KMS-11 (cell line): ENCODE data around the gene SRSF4.

Source experiments
- H2AFZ ChIP-seq: fragments of 200-600 bp; sonication (generic); 2 replicates; pipeline ENCODE4 v1.6.1; 2016; ENCODE audit warnings: antibody characterized with exemption, mixed run types, low read depth
- H3K27ac ChIP-seq: fragments of 200-600 bp; sonication (generic); 2 replicates; pipeline ENCODE4 v1.6.1; 2016; ENCODE audit warnings: mild to moderate bottlenecking, mixed run types
- H3K27me3 ChIP-seq: fragments of 200-600 bp; sonication (generic); 2 replicates; pipeline ENCODE4 v1.6.1; 2017; ENCODE audit warnings: mild to moderate bottlenecking, low read depth, mixed run types, moderate library complexity; ENCODE audit not compliant: insufficient read depth
- H3K36me3 ChIP-seq: fragments of 200-600 bp; sonication (generic); 2 replicates; pipeline ENCODE4 v1.6.1; 2017; ENCODE audit warnings: mild to moderate bottlenecking, mixed run types; ENCODE audit not compliant: insufficient read depth
- H3K4me1 ChIP-seq: fragments of 200-600 bp; sonication (generic); 2 replicates; pipeline ENCODE4 v1.6.1; 2016; ENCODE audit warnings: mild to moderate bottlenecking, low read depth, mixed run types; ENCODE audit not compliant: poor library complexity, severe bottlenecking
- H3K4me2 ChIP-seq: fragments of 200-600 bp; sonication (generic); 2 replicates; pipeline ENCODE4 v1.7.0; 2016; ENCODE audit warnings: mild to moderate bottlenecking, mixed run types
- H3K4me3 ChIP-seq: fragments of 200-600 bp; sonication (generic); IDR thresholded peaks from 2 replicates; pipeline ENCODE4 v1.6.1; 2017; ENCODE audit warnings: low read depth, low read length, mixed read lengths; ENCODE audit not compliant: insufficient read depth
- H3K79me2 ChIP-seq: fragments of 200-600 bp; sonication (generic); 2 replicates; pipeline ENCODE4 v1.6.1; 2016; ENCODE audit warnings: low read depth, mixed run types; ENCODE audit not compliant: insufficient read depth
- H3K9ac ChIP-seq: fragments of 200-600 bp; sonication (generic); 2 replicates; pipeline ENCODE4 v1.6.1; 2016; ENCODE audit warnings: mild to moderate bottlenecking, mixed run types
- H4K20me1 ChIP-seq: fragments of 200-600 bp; sonication (generic); 2 replicates; pipeline ENCODE4 v1.6.1; 2016; ENCODE audit warnings: mild to moderate bottlenecking, mixed run types; ENCODE audit not compliant: insufficient read depth
- CTCF ChIP-seq: fragments of 200-600 bp; sonication (generic); conservative IDR thresholded peaks from 2 replicates; pipeline ENCODE4 v1.6.1; 2017; ENCODE audit warnings: low read depth, mild to moderate bottlenecking, antibody characterized with exemption, low read length, moderate library complexity, mixed read lengths

SRSF4 gene

GRCh38 chr1:29221296-29221695 lies 39.6 kb upstream of the SRSF4 start:
- TF ChIP-seq CTCF: no peak
- H3K27ac ChIP-seq: no peak overlapping the region
- no peaks in the 10 kb centered on the region for H3K27me3 ChIP-seq
- peaks cover 46% of the 10 kb centered on the region for H3K4me1 ChIP-seq
- H4K20me1 ChIP-seq: no peaks in the 10 kb centered on the region
- H2AFZ ChIP-seq: no peak overlapping the region
- H3K9ac ChIP-seq: no peak overlapping the region
- no peaks in the 10 kb centered on the region for H3K79me2 ChIP-seq
- no peak overlapping the region for H3K4me2 ChIP-seq
- H3K4me3 ChIP-seq: no peak overlapping the region
- no peaks in the 10 kb centered on the region for H3K36me3 ChIP-seq

GRCh38 chr1:29218223-29218622 lies 36.5 kb upstream of the SRSF4 start:
- TF ChIP-seq CTCF: no peak
- Histone ChIP-seq H3K9ac (no peak overlapping the region), H3K79me2 (no peaks in the 10 kb centered on the region), H3K27ac (peak overlapping the region; percentile 97), H2AFZ (no peak overlapping the region), H3K36me3 (no peaks in the 10 kb centered on the region), H3K4me1 (peaks cover 56% of the 10 kb centered on the region), H3K4me2 (peak overlapping the region; percentile 57), H4K20me1 (no peaks in the 10 kb centered on the region), H3K4me3 (no peak overlapping the region), H3K27me3 (no peaks in the 10 kb centered on the region)

GRCh38 chr1:29217633-29218032 lies 35.9 kb upstream of the SRSF4 start:
- Histone ChIP-seq H3K4me1 (peaks cover 56% of the 10 kb centered on the region), H3K9ac (peak overlapping the region; percentile 58; the same call in 1 of the 2 replicates), H3K4me2 (peak overlapping the region; percentile 77; the same call in 1 of the 2 replicates), H3K4me3 (no peak overlapping the region), H3K79me2 (no peaks in the 10 kb centered on the region), H3K36me3 (no peaks in the 10 kb centered on the region), H3K27ac (peak overlapping the region; percentile 97), H2AFZ (no peak overlapping the region), H4K20me1 (no peaks in the 10 kb centered on the region), H3K27me3 (no peaks in the 10 kb centered on the region)
- TF ChIP-seq CTCF: no peak

GRCh38 chr1:29213055-29213454 lies 31.4 kb upstream of the SRSF4 start:
- Histone ChIP-seq H3K9ac (no peak overlapping the region), H2AFZ (no peak overlapping the region), H4K20me1 (no peaks in the 10 kb centered on the region), H3K27me3 (no peaks in the 10 kb centered on the region), H3K4me2 (no peak overlapping the region), H3K36me3 (no peaks in the 10 kb centered on the region), H3K79me2 (no peaks in the 10 kb centered on the region), H3K4me3 (no peak overlapping the region), H3K27ac (no peak overlapping the region), H3K4me1 (peaks cover 33% of the 10 kb centered on the region)
- TF ChIP-seq CTCF: no peak
